ENCODE data around the gene PRR13.

The PRR13 gene

DNA sequence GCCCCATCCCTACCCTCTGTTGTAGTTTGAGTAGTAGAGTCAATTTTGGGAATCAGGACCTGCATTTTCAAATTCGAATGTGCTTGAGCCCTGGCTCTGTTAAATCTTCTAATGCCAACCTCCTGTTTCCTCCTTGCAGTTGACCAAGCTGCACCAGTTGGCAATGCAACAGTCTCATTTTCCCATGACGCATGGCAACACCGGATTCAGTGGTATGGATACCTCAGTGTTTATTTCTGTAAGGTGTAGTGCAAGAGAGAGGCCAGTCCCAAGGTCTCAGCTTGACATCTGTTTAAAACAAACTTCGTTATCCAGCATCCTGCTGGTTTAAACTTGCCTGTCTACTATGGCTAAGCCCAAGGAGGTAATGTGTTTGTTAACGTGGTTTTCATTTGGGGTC lies 25.5 kb downstream of the PRR13 start:
- TF ChIP-seq BHLHE40 (IDR thresholded peaks at IDR 0.05; ENCODE audit: borderline replicate concordance) (no peak), FOXM1 (IDR thresholded peaks at IDR 0.05; ENCODE audit: borderline replicate concordance) (no peak), ELF4 (IDR thresholded peaks at IDR 0.05) (no peak), FOXA1 (IDR thresholded peaks at IDR 0.05) (no peak), HDGF (IDR thresholded peaks at IDR 0.05; ENCODE audit: borderline replicate concordance) (no peak), L3MBTL2 (conservative IDR thresholded peaks at IDR 0.05) (no peak), LEF1 (IDR thresholded peaks at IDR 0.05; ENCODE audit: borderline replicate concordance) (no peak), TARDBP (IDR thresholded peaks at IDR 0.05) (no peak), SUZ12 (IDR thresholded peaks at IDR 0.05) (no peak), NFRKB (IDR thresholded peaks at IDR 0.05) (no peak), FOXK2 (IDR thresholded peaks at IDR 0.05) (no peak), ARNT (IDR thresholded peaks at IDR 0.05) (no peak), SP1 (IDR thresholded peaks at IDR 0.05) (no peak), CTBP1 (IDR thresholded peaks at IDR 0.05; ENCODE audit: borderline replicate concordance) (no peak), ZNF384 (IDR thresholded peaks at IDR 0.05) (no peak)
- TF ChIP-seq, protein P1, sequence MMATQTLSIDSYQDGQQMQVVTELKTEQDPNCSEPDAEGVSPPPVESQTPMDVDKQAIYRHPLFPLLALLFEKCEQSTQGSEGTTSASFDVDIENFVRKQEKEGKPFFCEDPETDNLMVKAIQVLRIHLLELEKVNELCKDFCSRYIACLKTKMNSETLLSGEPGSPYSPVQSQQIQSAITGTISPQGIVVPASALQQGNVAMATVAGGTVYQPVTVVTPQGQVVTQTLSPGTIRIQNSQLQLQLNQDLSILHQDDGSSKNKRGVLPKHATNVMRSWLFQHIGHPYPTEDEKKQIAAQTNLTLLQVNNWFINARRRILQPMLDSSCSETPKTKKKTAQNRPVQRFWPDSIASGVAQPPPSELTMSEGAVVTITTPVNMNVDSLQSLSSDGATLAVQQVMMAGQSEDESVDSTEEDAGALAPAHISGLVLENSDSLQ (IDR thresholded peaks at IDR 0.05): no peak
- POLR2A ChIA-PET: no interaction called here
- CTCF ChIA-PET: no interaction called here
- DNase-seq (ENCODE audit: extremely low spot score): no peak

DNA sequence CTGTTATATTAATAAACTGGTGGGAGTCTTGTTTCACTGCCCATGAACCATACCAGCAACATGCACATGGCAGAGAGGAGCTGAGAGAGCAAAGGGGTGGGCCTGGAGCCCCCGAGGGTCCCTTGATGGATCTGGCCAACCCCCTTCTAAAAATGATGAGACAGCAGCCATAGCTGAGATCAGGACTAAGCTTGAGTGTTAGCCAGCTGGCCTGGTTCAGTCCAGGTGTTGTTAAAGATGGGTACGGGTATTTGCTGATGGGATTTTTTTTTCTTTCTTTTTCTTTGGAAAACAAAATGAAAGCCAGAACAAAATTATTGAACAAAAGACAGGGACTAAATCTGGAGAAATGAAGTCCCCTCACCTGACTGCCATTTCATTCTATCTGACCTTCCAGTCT lies 26.3 kb downstream of the PRR13 start:
- no peak for DNase-seq (ENCODE audit: extremely low spot score)
- ChIA-PET CTCF (no interaction called here), POLR2A (interaction anchor here (1.5 kb wide), 1 partner anchor 33 kb away, joined by 6 read pairs; the partner anchor contains the start of gene TARBP2)
- TF ChIP-seq TARDBP (IDR thresholded peaks at IDR 0.05): no peak
- TF ChIP-seq ZNF384 (IDR thresholded peaks at IDR 0.05): no peak
- TF ChIP-seq HDGF (IDR thresholded peaks at IDR 0.05; ENCODE audit: borderline replicate concordance): no peak
- no peak for TF ChIP-seq ELF4 (IDR thresholded peaks at IDR 0.05)
- no peak for TF ChIP-seq BHLHE40 (IDR thresholded peaks at IDR 0.05; ENCODE audit: borderline replicate concordance)
- no peak for TF ChIP-seq SUZ12 (IDR thresholded peaks at IDR 0.05)
- no peak for TF ChIP-seq NFRKB (IDR thresholded peaks at IDR 0.05)
- TF ChIP-seq LEF1 (IDR thresholded peaks at IDR 0.05; ENCODE audit: borderline replicate concordance): no peak
- no peak for TF ChIP-seq FOXM1 (IDR thresholded peaks at IDR 0.05; ENCODE audit: borderline replicate concordance)
- TF ChIP-seq FOXA1 (IDR thresholded peaks at IDR 0.05): no peak
- TF ChIP-seq L3MBTL2 (conservative IDR thresholded peaks at IDR 0.05): no peak
- TF ChIP-seq CTBP1 (IDR thresholded peaks at IDR 0.05; ENCODE audit: borderline replicate concordance): no peak
- no peak for TF ChIP-seq ARNT (IDR thresholded peaks at IDR 0.05)
- no peak for TF ChIP-seq FOXK2 (IDR thresholded peaks at IDR 0.05)
- TF ChIP-seq, protein P1 (IDR thresholded peaks at IDR 0.05): no peak
- no peak for TF ChIP-seq SP1 (IDR thresholded peaks at IDR 0.05)

DNA sequence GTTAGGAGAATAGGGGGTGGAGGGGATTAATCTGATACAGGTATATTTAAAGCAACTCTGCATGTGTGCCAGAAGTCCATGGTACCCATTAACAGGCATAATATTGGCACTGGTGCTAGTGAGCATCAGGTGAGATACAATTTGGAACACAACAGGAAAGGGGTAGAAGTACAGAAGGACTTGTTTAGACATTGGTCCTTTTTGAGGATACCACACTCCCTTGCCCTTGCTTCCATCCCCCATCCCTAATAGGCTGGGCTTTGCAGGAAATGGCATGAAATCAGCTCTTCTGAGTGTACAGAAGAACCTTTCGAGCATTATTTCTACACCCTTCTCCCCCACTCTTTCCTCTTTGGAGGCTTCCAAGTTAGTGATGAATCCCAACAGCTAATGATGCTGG lies 26.7 kb downstream of the PRR13 start:
- ChIA-PET POLR2A (interaction anchor here (1.5 kb wide), 1 partner anchor 33 kb away, joined by 6 read pairs; the partner anchor contains the start of gene TARBP2), CTCF (no interaction called here)
- DNase-seq (ENCODE audit: extremely low spot score): no peak
- no peak for TF ChIP-seq SP1 (IDR thresholded peaks at IDR 0.05)
- TF ChIP-seq BHLHE40 (IDR thresholded peaks at IDR 0.05; ENCODE audit: borderline replicate concordance): no peak
- TF ChIP-seq NFRKB (IDR thresholded peaks at IDR 0.05): no peak
- TF ChIP-seq FOXA1 (IDR thresholded peaks at IDR 0.05): no peak
- TF ChIP-seq TARDBP (IDR thresholded peaks at IDR 0.05): no peak

DNA sequence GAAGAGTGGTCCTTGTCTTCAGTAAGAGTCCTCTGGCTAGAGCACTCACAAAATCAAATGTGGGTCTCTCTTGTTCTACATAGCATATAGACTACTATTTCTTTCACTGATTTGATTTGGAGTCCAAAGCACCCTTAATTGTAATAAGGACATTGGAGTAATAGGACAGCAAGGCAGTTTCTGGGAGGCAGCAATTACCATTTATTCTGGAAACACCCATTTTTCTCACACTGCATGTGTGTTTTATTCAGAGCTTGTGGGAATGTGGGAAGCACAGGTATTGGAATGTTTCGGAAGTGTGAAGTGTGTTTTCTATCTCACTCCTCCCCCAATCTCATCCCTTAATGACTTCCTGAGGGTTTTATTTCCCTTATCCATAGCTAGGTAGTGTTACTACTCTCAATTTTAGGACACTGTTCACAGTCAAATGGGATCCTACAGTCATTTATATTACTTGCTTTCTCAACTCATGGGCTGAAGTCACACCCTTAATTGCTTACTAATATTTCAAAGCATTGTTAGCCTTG lies 30.6 kb downstream of the PRR13 start:
- POLR2A ChIA-PET: interaction anchor here (0.9 to 3.1 kb wide), 3 partner anchors 8 to 29 kb away, joined by 3 to 12 read pairs (median 3); partner anchors contain the start of gene TARBP2
- no peak for DNase-seq (ENCODE audit: extremely low spot score)
- no peak for TF ChIP-seq SP1 (IDR thresholded peaks at IDR 0.05)
- TF ChIP-seq, protein P1 (IDR thresholded peaks at IDR 0.05): no peak
- TF ChIP-seq NFRKB (IDR thresholded peaks at IDR 0.05): no peak
- no peak for TF ChIP-seq SUZ12 (IDR thresholded peaks at IDR 0.05)
- TF ChIP-seq ELF4 (IDR thresholded peaks at IDR 0.05): no peak
- no peak for TF ChIP-seq FOXK2 (IDR thresholded peaks at IDR 0.05)
- no peak for TF ChIP-seq BHLHE40 (IDR thresholded peaks at IDR 0.05; ENCODE audit: borderline replicate concordance)
- TF ChIP-seq FOXA1 (IDR thresholded peaks at IDR 0.05): no peak
- no peak for TF ChIP-seq ZNF384 (IDR thresholded peaks at IDR 0.05)
- no peak for TF ChIP-seq LEF1 (IDR thresholded peaks at IDR 0.05; ENCODE audit: borderline replicate concordance)
- no peak for TF ChIP-seq FOXM1 (IDR thresholded peaks at IDR 0.05; ENCODE audit: borderline replicate concordance)
- no peak for TF ChIP-seq ARNT (IDR thresholded peaks at IDR 0.05)
- TF ChIP-seq L3MBTL2 (conservative IDR thresholded peaks at IDR 0.05): no peak
- CTCF ChIA-PET: no interaction called here

DNA sequence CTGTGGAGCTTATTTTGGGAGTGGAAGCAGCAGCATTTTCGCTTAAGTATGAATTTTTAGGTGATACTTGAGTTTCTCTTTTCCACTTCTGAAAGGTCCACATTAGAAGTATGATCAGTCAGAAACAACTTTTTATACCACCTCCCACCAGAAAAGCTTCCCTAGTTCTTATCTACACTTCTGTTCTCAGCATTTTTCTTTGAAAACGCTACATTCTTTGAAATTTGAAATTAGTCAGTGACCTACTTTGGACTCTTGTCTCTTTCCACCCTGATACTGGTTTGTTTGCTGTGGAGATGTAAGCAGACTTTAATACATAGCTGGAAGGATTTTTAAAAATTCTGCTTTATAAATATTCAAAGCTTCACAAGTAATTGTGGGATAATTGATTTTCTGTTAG lies 32.5 kb downstream of the PRR13 start:
- ChIA-PET CTCF (no interaction called here), POLR2A (interaction anchor here (3.0 to 3.1 kb wide), 2 partner anchors 16 to 27 kb away, joined by 9 to 12 read pairs; partner anchors contain the start of gene TARBP2)
- TF ChIP-seq LEF1 (IDR thresholded peaks at IDR 0.05; ENCODE audit: borderline replicate concordance): no peak
- TF ChIP-seq ELF4 (IDR thresholded peaks at IDR 0.05): no peak
- no peak for TF ChIP-seq FOXM1 (IDR thresholded peaks at IDR 0.05; ENCODE audit: borderline replicate concordance)
- no peak for TF ChIP-seq TARDBP (IDR thresholded peaks at IDR 0.05)
- no peak for TF ChIP-seq HDGF (IDR thresholded peaks at IDR 0.05; ENCODE audit: borderline replicate concordance)
- TF ChIP-seq SUZ12 (IDR thresholded peaks at IDR 0.05): no peak

DNA sequence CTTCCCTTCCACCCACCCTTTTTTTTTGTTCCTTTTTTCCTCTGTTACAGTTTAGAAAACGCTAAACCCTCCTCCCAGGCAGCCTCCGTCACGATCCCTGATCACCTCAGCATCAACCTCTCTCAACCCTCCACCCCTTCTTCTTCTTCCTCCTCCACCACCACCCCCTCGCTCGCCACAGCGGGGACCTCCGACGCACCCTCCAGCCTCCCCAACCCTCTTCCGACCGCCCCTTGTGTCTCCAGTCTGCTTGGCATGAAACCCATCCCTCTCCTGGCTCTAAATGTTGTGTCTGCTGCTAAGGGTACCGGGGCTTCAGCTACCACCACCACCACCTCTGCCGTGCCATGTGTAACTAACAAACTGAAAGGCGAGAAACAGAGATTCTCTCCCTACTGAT lies 33.3 kb downstream of the PRR13 start:
- no peak for DNase-seq (ENCODE audit: extremely low spot score)
- CTCF ChIA-PET: interaction anchor here (1.0 kb wide), 1 partner anchor 34 kb away, joined by 4 read pairs; no protein-coding TSS in a partner anchor

More for the DNA sequence above, 32.5 kb downstream of the PRR13 start:
- DNase-seq (ENCODE audit: extremely low spot score): no peak

More for the DNA sequence above, 33.3 kb downstream of the PRR13 start:
- POLR2A ChIA-PET: interaction anchor here (1.1 to 4.1 kb wide), 3 partner anchors 17 to 153 kb away, joined by 4 to 18 read pairs (median 9); partner anchors contain the start of genes AAAS and TARBP2
- TF ChIP-seq, protein P1 (IDR thresholded peaks at IDR 0.05): no peak
- TF ChIP-seq HDGF (IDR thresholded peaks at IDR 0.05; ENCODE audit: borderline replicate concordance) (no peak), LEF1 (IDR thresholded peaks at IDR 0.05; ENCODE audit: borderline replicate concordance) (no peak), FOXA1 (IDR thresholded peaks at IDR 0.05) (no peak), TARDBP (IDR thresholded peaks at IDR 0.05) (no peak), SUZ12 (IDR thresholded peaks at IDR 0.05) (no peak), FOXK2 (IDR thresholded peaks at IDR 0.05) (no peak), ELF4 (IDR thresholded peaks at IDR 0.05) (no peak), ZNF384 (IDR thresholded peaks at IDR 0.05) (no peak)

Measured in HEK293T (cell line).